SW480 (cell line): ENCODE measurements around the gene CACNA2D1.
"Not testable (repeated sequence)": the region's sequence is repeated elsewhere in the genome, so short reads cannot be mapped to it uniquely, and the experiment has no call there.

ENCODE experiments used
- DNase-seq: peaks from one replicate; pipeline ENCODE4 v3.0.0-alpha.2; 2016; ENCODE audit warnings: low spot score

CACNA2D1 gene

DNA sequence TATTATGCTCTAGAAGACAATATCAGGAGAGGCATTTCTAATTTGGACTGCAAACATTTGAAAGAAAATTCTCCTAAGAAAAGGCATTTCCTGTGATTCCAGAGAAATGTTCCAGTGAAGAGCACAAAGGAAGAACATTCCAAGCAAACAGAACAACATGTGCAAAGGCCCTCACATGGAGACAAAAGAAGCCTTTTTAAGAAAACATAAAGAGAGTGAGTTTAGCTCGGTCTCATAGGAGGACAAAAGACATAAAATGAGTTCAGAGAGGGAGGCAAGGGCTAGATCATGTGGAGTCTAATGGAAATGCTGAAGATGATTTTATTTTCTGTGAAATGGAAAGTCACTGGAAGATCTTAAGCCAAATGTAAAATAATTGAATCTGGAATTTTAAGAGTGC, 404.0 kb downstream of the CACNA2D1 start:
- DNase-seq, result no peak

DNA sequence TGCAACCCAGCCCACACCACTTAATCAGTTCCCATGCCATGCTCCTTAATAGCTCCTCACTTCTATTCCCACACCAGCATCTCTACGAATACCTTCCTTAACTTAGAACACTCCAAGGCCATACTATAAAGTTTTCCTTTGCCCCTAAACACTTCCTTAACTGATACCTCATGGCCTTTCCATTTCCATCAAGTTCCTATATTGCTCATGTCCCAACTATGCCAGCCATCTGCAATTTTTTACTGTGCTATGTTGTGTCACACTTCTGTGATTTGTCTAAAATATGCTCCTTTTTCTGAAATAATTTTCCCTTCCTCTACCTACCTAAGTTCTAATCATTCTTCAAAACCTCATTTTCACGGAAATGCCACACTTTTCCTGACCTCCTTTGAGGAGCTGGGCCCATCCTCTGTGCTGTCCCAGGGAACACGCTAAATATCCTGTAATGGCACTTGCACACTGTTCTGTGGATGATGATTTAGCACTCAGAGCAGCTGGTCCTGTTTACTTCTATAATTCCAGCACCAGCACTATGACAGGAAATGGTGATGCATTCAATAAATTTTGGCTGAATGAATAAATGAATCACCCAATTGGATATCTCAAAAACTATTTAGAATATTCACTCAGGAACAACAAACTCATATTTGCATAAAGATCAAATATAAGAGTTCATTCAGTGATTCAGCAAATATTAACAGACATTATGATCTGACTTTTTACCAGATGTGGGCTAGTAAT, 407.3 kb downstream of the CACNA2D1 start:
- peak; percentile 22 for DNase-seq

DNA sequence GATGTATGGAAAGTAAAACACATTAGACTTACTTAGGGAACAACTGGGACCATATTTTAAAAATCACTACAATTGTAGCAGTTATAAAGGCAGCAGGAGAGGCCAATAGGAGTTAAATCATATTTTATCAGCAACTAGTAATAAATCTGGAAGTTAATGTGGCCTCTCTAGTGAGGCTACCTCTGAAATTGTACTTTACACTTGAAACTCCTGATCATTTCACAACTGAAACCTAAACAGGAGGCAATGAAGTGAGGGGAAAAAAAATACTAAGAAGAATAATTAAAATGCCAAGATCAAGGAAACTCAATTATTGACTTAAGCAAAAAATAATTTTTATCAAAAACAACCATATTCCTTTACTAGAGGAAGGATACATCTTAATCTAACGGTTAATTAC, 408.1 kb downstream of the CACNA2D1 start:
- no peak for DNase-seq

DNA sequence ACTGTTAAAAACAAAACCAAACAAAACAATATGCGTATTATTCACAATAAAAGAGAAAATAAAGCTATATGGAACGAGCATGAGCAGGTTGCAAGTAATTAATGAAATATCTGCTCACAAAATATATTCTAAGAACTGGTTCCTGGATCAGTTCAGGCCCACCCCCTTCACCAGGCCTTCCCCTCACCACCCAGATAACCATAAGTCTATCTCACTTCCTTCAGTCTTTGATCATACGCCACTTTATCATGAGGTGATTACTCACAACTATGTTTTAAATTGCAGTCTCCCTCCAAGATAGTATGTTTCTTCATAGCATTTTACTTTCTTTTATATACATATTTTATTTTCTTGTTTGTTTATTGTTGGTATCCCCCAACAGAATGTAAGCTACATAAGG, 410.7 kb downstream of the CACNA2D1 start:
- no peak for DNase-seq

DNA sequence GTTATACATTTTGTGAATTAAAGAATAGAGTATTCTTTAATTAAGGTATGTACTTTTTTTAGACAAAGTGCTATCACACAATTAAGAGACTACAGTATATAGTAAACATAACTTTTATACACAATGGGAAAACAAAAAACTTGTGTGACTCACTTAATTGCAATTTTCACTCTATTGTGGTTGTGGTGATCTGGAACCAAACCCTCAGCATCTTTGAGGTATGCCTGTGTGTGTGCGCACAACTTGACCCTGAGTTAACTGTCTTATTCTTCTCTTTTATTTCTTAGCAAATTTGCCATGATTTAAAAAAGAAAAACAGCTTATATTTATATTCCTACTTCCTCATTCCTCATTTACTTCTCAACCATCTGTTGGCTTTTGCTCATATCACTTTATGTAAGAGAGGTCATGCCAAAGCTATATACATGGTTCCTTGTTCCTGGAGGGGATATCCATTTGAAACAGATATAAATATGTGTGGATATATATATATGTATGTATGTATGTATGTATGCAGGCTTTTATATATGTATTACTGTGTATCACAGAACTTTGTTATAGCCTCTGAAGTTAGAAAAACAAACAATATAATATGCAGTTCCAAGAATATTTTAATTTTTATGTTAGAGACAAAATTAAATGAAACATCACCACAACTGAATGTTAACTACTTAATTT, 414.2 kb downstream of the CACNA2D1 start:
- no peak for DNase-seq

DNA sequence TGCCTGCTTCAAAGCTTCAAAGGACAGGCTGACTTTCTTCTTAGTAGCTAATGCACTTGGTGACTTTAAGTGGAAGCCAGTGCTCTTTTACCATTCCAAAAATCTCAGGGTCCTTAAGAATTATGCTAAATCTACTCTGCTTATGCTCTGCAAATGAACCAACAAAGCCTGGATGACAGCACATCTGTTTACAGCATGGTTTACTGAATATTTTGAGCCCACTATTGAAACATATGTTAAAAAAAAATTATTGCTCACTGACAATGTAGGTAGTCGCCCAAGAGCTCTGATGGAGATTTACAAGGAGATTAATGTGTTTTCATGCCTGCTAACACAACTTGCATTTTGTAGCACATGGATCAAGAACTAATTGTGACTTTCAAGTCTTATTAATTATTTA, 415.5 kb downstream of the CACNA2D1 start:
- DNase-seq, result no peak

DNA sequence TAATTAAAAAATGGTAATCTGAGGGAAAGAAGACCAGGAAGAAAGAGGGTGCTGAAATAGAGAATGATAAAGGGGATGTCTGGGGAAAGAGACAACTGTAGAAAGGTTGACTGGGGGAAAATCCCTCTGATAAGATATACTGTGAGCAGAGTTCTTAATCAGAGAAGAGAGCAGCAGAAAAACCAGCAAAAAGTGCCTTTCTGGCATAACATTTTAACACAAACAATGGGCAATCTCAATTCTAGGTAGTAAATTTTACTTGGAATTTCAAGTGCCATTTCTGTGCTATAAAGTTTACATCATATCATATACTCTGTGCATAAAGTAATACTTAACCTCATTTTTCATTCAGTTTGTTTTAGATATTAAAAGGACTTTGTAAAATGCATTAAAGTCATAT, 421.9 kb downstream of the CACNA2D1 start:
- DNase-seq, result no peak

DNA sequence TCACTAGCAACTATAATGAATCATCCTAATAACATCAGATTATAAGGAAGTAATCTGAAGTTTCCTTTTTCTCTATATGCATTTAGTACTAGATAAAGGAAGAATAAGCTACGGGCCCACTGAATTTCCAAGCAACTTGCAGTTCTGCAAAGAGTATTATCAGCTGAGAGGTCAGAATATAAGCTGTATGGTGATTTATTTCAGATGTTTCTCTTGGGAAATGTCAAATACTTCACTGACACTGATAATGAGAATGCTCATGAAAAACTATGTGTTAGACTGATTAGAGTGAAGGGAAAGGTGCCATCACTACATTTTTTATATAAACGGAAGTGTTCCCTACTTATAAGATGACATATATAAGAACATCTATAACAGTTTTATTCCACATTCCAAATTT, 422.5 kb downstream of the CACNA2D1 start:
- DNase-seq, result no peak

DNA sequence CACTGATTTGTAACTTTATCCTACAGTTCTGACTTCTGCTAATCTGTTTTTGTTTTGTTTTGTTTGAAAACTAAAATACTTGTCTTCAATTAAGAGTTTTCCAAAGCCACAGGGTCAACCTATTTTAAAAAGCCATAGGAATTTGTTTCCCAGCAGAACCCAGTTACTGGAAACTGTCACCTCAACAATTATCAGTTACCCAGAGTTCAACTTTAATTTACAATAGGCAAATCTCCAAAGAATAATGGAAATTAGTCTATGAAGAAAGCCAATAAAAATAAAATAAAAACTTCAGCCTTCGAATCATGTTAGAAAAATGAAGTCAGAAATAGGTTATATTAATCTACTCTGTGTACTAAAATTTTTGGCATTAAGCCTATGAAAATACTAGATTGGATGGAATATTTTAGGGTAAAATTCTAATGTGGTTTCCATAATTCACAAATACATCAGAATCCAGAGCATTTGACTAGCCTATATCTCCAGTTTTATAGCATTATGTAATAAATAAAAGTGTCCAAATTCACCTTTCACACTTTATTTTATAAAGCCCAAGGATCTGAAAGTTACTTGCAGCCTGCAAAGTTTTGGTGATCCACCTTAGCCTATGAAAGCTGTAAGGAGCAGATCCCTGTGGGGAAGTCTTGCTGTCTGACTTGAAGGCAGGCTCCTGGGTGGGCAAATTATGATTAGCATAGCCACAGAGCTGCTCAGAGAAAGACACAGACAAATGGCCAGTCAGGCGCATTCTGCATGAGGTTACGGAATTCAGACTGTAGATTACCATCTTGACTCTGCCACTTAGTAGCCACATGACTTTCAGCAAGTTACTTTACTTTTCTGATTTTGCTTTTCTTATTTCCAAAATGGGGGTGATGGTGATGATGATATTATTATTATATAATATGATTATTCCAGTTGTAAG, 423.8 kb downstream of the CACNA2D1 start:
- DNase-seq, result no peak

DNA sequence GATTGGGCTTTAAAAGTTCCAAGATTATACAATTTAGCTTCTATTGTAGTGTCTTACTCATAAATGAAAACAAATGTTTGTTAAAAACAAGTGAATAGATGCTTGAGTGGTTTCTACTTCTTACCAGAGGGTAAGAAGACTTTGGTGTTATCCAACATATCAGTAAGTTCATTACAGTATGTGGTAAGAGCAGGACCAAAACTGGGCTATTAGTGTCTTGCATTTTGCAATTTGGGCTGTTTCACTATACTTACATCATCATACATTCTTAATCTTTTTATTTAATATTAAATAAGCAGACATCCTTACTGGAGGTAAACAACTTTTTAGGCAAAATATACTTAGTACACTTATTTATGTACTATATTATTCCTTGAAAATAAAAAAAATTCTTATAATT, 425.4 kb downstream of the CACNA2D1 start:
- DNase-seq, result no peak

DNA sequence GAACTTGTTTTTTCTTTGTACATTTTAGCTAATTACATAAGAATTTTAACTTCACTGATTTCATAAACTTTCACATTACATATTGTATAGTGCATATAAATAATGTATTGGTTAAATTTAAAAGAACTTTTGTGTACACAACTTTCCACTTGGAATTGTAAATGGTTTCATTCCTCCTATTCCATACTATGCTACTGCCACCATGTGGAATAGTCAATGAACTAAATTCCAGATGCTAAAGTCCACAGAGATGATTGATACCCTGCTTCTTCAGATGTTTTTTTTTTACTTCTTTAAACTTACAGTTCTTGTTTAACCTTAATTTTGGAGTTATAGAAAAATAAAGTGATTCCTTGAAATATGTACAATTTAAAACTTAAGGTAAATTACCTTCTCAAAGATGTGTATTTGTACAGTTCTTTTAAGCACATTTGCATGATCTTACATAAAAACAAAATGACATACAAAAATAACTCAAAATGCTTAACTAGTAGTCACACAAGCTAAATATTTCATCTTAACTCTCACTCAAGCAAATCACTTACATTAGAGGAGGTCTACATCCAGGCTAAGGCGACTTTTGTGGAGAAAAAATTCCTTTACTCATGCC, 426.1 kb downstream of the CACNA2D1 start:
- peak; percentile 63 for DNase-seq

DNA sequence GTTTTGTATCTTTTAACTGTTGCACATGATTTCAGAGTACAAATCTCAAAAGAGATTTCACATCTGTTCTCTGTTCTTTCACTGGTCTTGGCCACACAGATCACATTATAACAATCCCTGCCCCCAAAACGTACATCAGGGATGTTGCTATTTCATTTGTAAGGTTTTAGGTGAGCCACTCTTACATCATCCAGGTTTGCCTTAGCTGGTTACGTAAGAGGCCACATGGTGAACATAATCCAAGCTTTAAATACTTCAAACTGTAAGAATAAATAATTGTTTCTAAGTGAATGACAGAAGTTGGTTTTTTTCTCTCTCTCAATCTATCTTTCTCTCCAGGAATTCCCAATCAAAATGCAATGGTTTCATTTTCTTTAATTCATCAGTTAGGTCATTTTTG, 427.8 kb downstream of the CACNA2D1 start:
- peak; percentile 34 for DNase-seq

DNA sequence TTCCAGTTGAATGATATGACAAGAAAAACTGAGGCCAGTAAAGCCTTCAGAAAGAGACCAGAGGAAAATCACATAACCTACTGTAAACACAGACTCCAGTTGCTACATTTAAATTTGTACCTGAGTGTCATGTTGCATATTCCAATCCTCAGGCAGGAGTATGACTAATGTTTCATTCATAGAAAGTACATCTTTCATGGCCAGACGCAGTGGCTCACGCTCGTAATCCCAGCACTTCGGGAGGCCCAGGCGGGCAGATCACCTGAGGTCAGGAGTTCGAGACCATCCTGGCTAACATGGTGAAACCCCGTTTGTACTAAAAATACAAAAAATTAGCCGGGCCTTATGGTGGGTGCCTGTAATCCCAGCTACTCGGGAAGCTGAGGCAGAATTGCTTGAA, 429.0 kb downstream of the CACNA2D1 start:
- not testable (repeated sequence) for DNase-seq

DNA sequence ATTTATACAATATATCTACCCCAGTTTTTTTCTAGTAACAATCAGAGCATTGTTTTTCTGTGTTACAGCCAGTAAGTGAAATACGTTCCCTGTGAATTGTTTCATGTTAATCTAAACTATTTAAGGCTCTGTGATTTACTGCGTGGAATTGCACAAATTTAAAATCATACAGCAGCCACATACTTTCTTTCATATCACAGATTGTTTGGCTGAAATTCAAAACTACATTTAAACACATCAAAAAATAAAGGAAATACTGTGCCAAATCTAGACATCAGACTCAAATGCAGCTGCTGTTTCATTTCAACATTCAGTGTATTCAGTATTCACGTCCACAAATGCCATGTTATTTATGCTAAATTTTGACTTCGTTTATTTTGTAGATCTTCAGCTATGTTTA, 431.1 kb downstream of the CACNA2D1 start:
- no peak for DNase-seq

DNA sequence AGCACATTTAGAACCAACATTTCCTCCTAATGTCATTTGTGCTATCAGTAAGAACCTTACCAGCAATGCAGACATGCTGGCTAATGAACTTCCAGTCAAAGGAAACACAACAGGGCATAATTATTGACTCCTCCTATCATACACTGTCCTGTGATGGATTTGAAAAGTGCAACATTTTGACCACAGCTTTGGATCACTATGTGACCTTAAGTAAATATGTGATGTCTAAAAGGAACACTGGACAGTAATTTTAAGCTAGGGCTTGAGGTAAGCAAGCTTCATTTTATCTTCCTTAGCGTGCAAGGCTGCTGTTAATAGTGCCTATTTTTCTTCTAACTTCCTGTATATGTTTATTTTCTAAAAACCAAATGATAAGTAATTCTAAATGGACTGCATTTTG, 433.2 kb downstream of the CACNA2D1 start:
- DNase-seq, result no peak

DNA sequence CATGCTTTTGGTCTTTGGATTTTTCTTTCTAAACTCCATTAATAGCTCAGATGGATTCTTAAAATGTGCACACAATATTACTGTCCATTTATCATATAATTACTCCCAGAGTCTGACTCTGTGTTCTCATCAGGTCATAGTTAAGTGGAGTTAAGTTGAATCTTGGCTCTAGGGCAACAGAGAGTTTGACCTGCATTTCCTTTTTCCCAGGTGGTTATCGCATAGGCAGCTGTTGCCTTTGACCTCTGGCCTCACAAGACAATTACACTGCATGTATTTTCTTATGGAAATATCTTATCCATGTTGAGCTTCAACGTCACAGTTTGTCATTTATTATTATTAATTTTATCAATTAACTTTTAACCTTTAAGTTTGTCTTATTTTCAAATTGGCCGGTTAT, 436.3 kb downstream of the CACNA2D1 start:
- no peak for DNase-seq

DNA sequence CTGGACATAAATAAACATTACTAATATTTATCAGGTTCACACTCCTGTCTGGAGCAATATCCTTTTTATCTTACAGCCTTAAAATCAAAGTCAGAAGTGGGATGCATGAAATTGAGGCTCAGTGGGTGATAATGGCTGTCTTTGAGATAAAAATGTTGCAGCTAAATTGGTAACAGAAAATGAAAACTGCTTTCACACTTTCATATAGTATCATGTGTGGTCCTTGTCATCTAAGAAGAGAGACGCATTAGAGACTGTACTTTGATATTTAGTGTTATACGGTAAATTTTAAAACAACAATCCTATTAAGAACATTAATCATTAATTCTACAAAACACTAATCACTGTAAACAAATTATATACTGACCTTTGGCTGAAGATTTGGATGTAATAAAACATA, 438.5 kb downstream of the CACNA2D1 start:
- DNase-seq, result no peak

DNA sequence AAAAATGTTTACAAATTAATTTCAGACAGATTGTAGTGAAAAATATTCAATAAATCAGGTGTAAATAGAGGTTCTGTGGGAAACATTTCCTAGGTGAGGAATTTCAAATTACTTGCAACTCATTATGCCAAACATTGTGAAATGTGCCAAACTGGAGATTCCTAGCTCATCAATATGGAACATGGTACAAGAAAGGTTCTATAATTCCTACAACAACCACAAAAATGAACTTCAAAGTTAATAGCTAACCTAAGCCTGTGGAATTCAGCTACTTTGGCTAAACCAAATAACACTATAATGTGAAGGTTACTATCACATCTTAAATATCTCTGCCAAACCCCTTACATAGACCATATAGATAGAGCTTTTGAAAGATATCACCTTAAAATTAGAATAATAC, 450.4 kb downstream of the CACNA2D1 start:
- no peak for DNase-seq

DNA sequence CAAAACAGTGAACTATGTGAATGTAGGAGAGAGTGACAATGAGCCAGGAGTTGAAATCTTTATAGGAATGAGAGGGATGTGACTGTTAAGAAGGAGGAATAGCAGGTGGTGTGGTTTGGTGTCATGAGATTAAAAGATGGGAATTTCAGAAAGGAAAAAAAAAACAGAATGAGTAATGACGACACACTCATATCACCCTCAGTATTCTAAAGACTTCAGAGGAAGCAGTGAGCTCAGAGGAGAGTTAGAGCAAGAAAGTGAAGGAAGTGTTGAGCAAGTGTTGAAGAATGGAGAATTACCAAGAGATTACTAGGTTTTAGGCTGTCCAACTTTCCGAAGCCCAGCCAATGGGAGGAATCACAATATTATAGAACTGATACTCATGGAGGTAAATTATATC, 453.2 kb downstream of the CACNA2D1 start:
- no peak for DNase-seq

DNA sequence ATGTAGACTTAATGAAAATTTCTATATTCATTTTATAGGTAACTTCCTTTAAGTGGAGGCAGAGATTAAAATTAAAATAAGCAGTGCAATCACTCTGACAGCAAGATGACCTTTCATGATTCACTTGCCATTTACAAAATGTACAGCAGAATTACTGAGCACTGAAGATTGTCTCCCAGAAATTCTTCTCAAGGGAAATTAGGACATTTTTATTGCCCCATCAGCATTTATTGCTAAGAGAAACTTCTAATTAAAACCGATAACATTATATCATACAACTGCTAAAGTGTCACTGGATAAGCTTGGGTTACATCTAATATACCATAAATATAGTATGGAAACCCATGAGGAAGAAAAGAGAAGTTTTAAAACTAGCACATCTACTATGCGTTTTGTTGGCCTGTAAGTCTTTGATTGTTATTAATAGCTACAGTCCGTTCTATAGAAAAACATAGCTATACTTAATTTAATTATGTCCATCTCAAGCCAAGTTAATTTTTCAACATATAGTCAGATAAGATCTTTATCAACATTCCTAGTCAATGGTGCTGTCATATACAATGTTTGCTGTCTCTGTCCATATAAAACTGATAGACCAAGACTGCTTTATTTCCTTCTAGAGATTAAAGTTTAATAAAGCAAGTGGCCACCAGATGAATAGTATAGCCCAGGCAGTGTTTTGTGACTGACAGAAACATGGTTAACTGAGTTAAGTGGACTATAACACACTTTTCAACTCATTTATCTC, 456.7 kb downstream of the CACNA2D1 start:
- DNase-seq, result no peak

DNA sequence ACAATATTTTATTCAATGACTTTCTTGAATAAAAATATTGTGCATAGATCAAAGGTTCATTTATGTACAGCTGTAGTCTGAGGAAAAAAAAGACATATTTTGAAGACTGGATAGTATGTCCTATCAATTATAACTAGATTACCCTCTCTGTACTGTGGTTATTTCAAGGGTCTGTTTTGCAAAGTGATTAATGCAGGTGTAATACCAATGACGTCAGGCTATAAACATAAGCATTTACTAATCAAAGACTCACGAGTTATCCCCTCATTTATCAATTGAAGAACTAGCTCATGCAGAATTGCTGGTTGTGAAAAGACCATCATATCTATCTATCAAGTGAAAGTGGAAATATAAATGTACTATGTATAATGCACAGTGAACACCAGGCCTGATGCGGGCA, 460.2 kb downstream of the CACNA2D1 start:
- no peak for DNase-seq

DNA sequence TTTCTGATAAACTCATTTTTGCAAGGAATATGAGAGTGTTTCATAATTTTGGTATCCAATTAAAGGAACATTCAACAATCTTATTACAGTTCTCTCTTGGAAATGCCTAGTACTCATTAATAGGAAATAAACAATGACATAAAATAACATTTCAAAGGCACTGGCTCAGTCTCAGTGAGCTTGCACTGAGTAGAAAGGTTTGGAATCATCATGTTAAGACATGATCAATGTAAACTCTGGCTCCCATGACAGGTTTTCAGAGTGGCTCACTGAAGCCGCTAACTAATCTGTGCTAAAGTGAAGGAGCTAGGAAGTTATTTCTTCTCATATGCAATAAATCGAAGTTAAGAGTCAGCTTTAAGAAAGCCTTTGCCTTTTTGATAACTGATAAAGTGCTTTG, 470.5 kb downstream of the CACNA2D1 start:
- DNase-seq, result no peak
